ENCODE measurements around the gene SMYD3.

Gene SMYD3

GRCh38 chr1:245939756-245940345, 567.2 kb downstream of the SMYD3 start:
- Histone ChIP-seq H4K8ac (ENCODE audit: low read length) (no peak overlapping the region), H2BK120ac (ENCODE audit: low read depth, low read length) (no peak overlapping the region), H3K9me3 (ENCODE audit: control insufficient read depth, low read length) (no peaks in the 10 kb centered on the region), H3K9ac (ENCODE audit: low read length) (no peak overlapping the region), H2BK5ac (ENCODE audit: low read depth, low read length, poor library complexity, severe bottlenecking) (no peak overlapping the region), H3K36me3 (ENCODE audit: control insufficient read depth in 1 of 2, insufficient read depth in 2 of 2, low read depth in 1 of 2, low read length in 2 of 2) (no peaks in the 10 kb centered on the region), H3K14ac (ENCODE audit: low read length in 2 of 2) (no peak overlapping the region), H3K79me1 (replicated peaks; ENCODE audit: low read length, poor library complexity, severe bottlenecking) (peaks cover 6% of the 10 kb centered on the region), H2BK12ac (ENCODE audit: low read length in 2 of 2) (no peak overlapping the region), H3K4me1 (ENCODE audit: control insufficient read depth, insufficient read depth, low read depth, low read length) (no peaks in the 10 kb centered on the region), H2BK15ac (ENCODE audit: low read depth, poor library complexity, severe bottlenecking) (no peak overlapping the region), H3K4me3 (ENCODE audit: insufficient read depth in 1 of 2, low read depth in 1 of 2, low read length in 2 of 2) (no peak overlapping the region), H2AFZ (ENCODE audit: low read depth, low read length) (no peak overlapping the region), H2AK5ac (ENCODE audit: low read length, severe bottlenecking) (no peak overlapping the region), H3K4me2 (ENCODE audit: low read length, poor library complexity, severe bottlenecking) (no peak overlapping the region), H3K27me3 (ENCODE audit: control insufficient read depth in 1 of 2, insufficient read depth in 1 of 2, low read length in 2 of 2) (no peaks in the 10 kb centered on the region), H3K4ac (ENCODE audit: low read depth in 1 of 2, low read length in 2 of 2) (no peak overlapping the region), H3K23ac (ENCODE audit: low read length in 2 of 2) (no peak overlapping the region), H3K18ac (ENCODE audit: low read depth in 1 of 2, low read length in 2 of 2) (no peak overlapping the region), H4K91ac (ENCODE audit: low read length) (no peak overlapping the region), H3K27ac (ENCODE audit: low read length, poor library complexity, severe bottlenecking) (no peak overlapping the region)
- no peak for DNase-seq
- WGBS = 70% methylated on average over 8 of the region's 8 CpGs

- no peak for DNase-seq
- Histone ChIP-seq H3K36me3 (ENCODE audit: control insufficient read depth in 1 of 2, insufficient read depth in 2 of 2, low read depth in 1 of 2, low read length in 2 of 2) (no peaks in the 10 kb centered on the region), H3K4me1 (ENCODE audit: control insufficient read depth, insufficient read depth, low read depth, low read length) (no peaks in the 10 kb centered on the region), H2BK15ac (ENCODE audit: low read depth, poor library complexity, severe bottlenecking) (no peak overlapping the region), H3K4me2 (ENCODE audit: low read length, poor library complexity, severe bottlenecking) (no peak overlapping the region), H3K27ac (ENCODE audit: low read length, poor library complexity, severe bottlenecking) (no peak overlapping the region), H3K23ac (ENCODE audit: low read length in 2 of 2) (no peak overlapping the region), H2AFZ (ENCODE audit: low read depth, low read length) (no peak overlapping the region), H3K9ac (ENCODE audit: low read length) (no peak overlapping the region), H4K91ac (ENCODE audit: low read length) (no peak overlapping the region), H2AK5ac (ENCODE audit: low read length, severe bottlenecking) (no peak overlapping the region), H3K9me3 (ENCODE audit: control insufficient read depth, low read length) (no peaks in the 10 kb centered on the region), H2BK5ac (ENCODE audit: low read depth, low read length, poor library complexity, severe bottlenecking) (no peak overlapping the region), H3K79me1 (replicated peaks; ENCODE audit: low read length, poor library complexity, severe bottlenecking) (peaks cover 6% of the 10 kb centered on the region), H2BK12ac (ENCODE audit: low read length in 2 of 2) (no peak overlapping the region), H3K4ac (ENCODE audit: low read depth in 1 of 2, low read length in 2 of 2) (no peak overlapping the region), H3K14ac (ENCODE audit: low read length in 2 of 2) (no peak overlapping the region), H3K18ac (ENCODE audit: low read depth in 1 of 2, low read length in 2 of 2) (no peak overlapping the region), H3K4me3 (ENCODE audit: insufficient read depth in 1 of 2, low read depth in 1 of 2, low read length in 2 of 2) (no peak overlapping the region), H3K27me3 (ENCODE audit: control insufficient read depth in 1 of 2, insufficient read depth in 1 of 2, low read length in 2 of 2) (no peaks in the 10 kb centered on the region), H2BK120ac (ENCODE audit: low read depth, low read length) (no peak overlapping the region), H4K8ac (ENCODE audit: low read length) (no peak overlapping the region)
- 98% methylated on average over 8 of the region's 8 CpGs for WGBS
Measured at GRCh38 chr1:245938046-245938435, 569.0 kb downstream of the SMYD3 start.

GRCh38 chr1:245937316-245938045, 569.6 kb downstream of the SMYD3 start:
- no peak for DNase-seq
- no peaks in the 10 kb centered on the region for H3K4me1 ChIP-seq (ENCODE audit: control insufficient read depth, insufficient read depth, low read depth, low read length)
- no peak overlapping the region for H4K8ac ChIP-seq (ENCODE audit: low read length)
- no peaks in the 10 kb centered on the region for H3K9me3 ChIP-seq (ENCODE audit: control insufficient read depth, low read length)
- no peak overlapping the region for H3K4me3 ChIP-seq (ENCODE audit: insufficient read depth in 1 of 2, low read depth in 1 of 2, low read length in 2 of 2)
- H3K4ac ChIP-seq (ENCODE audit: low read depth in 1 of 2, low read length in 2 of 2) = no peak overlapping the region
- H2AFZ ChIP-seq (ENCODE audit: low read depth, low read length) = no peak overlapping the region
- H2BK12ac ChIP-seq (ENCODE audit: low read length in 2 of 2) = no peak overlapping the region
- no peak overlapping the region for H2AK5ac ChIP-seq (ENCODE audit: low read length, severe bottlenecking)
- no peak overlapping the region for H4K91ac ChIP-seq (ENCODE audit: low read length)
- no peak overlapping the region for H2BK120ac ChIP-seq (ENCODE audit: low read depth, low read length)
- H3K9ac ChIP-seq (ENCODE audit: low read length) = no peak overlapping the region
- no peak overlapping the region for H3K4me2 ChIP-seq (ENCODE audit: low read length, poor library complexity, severe bottlenecking)
- no peak overlapping the region for H3K23ac ChIP-seq (ENCODE audit: low read length in 2 of 2)
- no peaks in the 10 kb centered on the region for H3K27me3 ChIP-seq (ENCODE audit: control insufficient read depth in 1 of 2, insufficient read depth in 1 of 2, low read length in 2 of 2)
- H3K14ac ChIP-seq (ENCODE audit: low read length in 2 of 2) = no peak overlapping the region
- no peak overlapping the region for H2BK15ac ChIP-seq (ENCODE audit: low read depth, poor library complexity, severe bottlenecking)
- H3K79me1 ChIP-seq (replicated peaks; ENCODE audit: low read length, poor library complexity, severe bottlenecking) = peaks cover 6% of the 10 kb centered on the region
- no peak overlapping the region for H3K18ac ChIP-seq (ENCODE audit: low read depth in 1 of 2, low read length in 2 of 2)
- no peak overlapping the region for H3K27ac ChIP-seq (ENCODE audit: low read length, poor library complexity, severe bottlenecking)
- 99% methylated on average over 6 of the region's 8 CpGs for WGBS
- H3K36me3 ChIP-seq (ENCODE audit: control insufficient read depth in 1 of 2, insufficient read depth in 2 of 2, low read depth in 1 of 2, low read length in 2 of 2) = no peaks in the 10 kb centered on the region
- no peak overlapping the region for H2BK5ac ChIP-seq (ENCODE audit: low read depth, low read length, poor library complexity, severe bottlenecking)

GRCh38 chr1:245934409-245934808, 572.7 kb downstream of the SMYD3 start:
- no peak overlapping the region for H3K4ac ChIP-seq (ENCODE audit: low read depth in 1 of 2, low read length in 2 of 2)
- no peak overlapping the region for H3K14ac ChIP-seq (ENCODE audit: low read length in 2 of 2)
- H2BK12ac ChIP-seq (ENCODE audit: low read length in 2 of 2) = no peak overlapping the region
- H3K27me3 ChIP-seq (ENCODE audit: control insufficient read depth in 1 of 2, insufficient read depth in 1 of 2, low read length in 2 of 2) = no peaks in the 10 kb centered on the region
- no peak overlapping the region for H3K27ac ChIP-seq (ENCODE audit: low read length, poor library complexity, severe bottlenecking)
- no peak overlapping the region for H4K8ac ChIP-seq (ENCODE audit: low read length)
- no peak overlapping the region for H3K18ac ChIP-seq (ENCODE audit: low read depth in 1 of 2, low read length in 2 of 2)
- 96% methylated on average over 7 of the region's 7 CpGs for WGBS
- no peak overlapping the region for H2BK5ac ChIP-seq (ENCODE audit: low read depth, low read length, poor library complexity, severe bottlenecking)
- no peak overlapping the region for H2BK15ac ChIP-seq (ENCODE audit: low read depth, poor library complexity, severe bottlenecking)
- H3K9ac ChIP-seq (ENCODE audit: low read length) = no peak overlapping the region
- H3K79me1 ChIP-seq (replicated peaks; ENCODE audit: low read length, poor library complexity, severe bottlenecking) = no peaks in the 10 kb centered on the region
- no peaks in the 10 kb centered on the region for H3K4me1 ChIP-seq (ENCODE audit: control insufficient read depth, insufficient read depth, low read depth, low read length)
- no peak overlapping the region for H3K4me3 ChIP-seq (ENCODE audit: insufficient read depth in 1 of 2, low read depth in 1 of 2, low read length in 2 of 2)
- H2AFZ ChIP-seq (ENCODE audit: low read depth, low read length) = no peak overlapping the region
- no peaks in the 10 kb centered on the region for H3K9me3 ChIP-seq (ENCODE audit: control insufficient read depth, low read length)
- no peak overlapping the region for H3K23ac ChIP-seq (ENCODE audit: low read length in 2 of 2)
- no peak overlapping the region for H2AK5ac ChIP-seq (ENCODE audit: low read length, severe bottlenecking)
- no peak for DNase-seq
- H4K91ac ChIP-seq (ENCODE audit: low read length) = no peak overlapping the region
- no peaks in the 10 kb centered on the region for H3K36me3 ChIP-seq (ENCODE audit: control insufficient read depth in 1 of 2, insufficient read depth in 2 of 2, low read depth in 1 of 2, low read length in 2 of 2)
- H2BK120ac ChIP-seq (ENCODE audit: low read depth, low read length) = no peak overlapping the region
- no peak overlapping the region for H3K4me2 ChIP-seq (ENCODE audit: low read length, poor library complexity, severe bottlenecking)
